ENCODE data around the gene CCM2L.

- TF ChIP-seq EZH2 (IDR thresholded peaks at IDR 0.05; ENCODE audit: borderline replicate concordance, insufficient read depth, low read depth, low read length, poor library complexity, severe bottlenecking): no peak
- TF ChIP-seq, protein P1, sequence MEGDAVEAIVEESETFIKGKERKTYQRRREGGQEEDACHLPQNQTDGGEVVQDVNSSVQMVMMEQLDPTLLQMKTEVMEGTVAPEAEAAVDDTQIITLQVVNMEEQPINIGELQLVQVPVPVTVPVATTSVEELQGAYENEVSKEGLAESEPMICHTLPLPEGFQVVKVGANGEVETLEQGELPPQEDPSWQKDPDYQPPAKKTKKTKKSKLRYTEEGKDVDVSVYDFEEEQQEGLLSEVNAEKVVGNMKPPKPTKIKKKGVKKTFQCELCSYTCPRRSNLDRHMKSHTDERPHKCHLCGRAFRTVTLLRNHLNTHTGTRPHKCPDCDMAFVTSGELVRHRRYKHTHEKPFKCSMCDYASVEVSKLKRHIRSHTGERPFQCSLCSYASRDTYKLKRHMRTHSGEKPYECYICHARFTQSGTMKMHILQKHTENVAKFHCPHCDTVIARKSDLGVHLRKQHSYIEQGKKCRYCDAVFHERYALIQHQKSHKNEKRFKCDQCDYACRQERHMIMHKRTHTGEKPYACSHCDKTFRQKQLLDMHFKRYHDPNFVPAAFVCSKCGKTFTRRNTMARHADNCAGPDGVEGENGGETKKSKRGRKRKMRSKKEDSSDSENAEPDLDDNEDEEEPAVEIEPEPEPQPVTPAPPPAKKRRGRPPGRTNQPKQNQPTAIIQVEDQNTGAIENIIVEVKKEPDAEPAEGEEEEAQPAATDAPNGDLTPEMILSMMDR (IDR thresholded peaks at IDR 0.05): no peak
These were observed at the start of gene CCM2L for GRCh38 chr20:32010101-32010500.
